HG02623 (cell line): ENCODE results near the gene SMIM3.
"Not testable (repeated sequence)": the region's sequence is repeated elsewhere in the genome, so short reads cannot be mapped to it uniquely, and the experiment has no call there.

ENCODE experiments used
- ATAC-seq: cut with Tn5 transposase; IDR thresholded peaks from one replicate; pipeline ENCODE4 v1.9.1; 2021; ENCODE audit warnings: moderate library complexity; ENCODE audit not compliant: unreplicated experiment

SMIM3 gene

DNA sequence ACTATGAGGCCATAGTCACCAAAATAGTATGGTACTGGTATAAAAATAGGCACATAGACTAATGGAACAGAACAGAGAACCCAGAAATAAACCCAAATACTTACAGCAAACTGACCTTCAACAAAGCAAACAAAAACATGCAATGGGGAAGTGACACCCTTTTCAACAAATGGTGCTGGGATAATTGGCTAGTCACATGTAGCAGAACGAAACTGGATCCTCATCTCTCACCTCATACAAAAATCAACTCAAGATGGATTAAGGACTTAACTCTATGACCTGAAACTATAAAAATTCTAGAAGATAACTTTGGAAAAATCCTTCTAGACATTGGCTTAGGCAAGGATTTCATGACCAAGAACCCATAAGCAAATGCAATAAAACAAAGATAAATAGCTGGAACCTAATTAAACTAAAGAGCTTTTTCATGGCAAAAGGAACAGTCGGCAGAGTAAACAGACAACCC lies 14.9 kb downstream of the SMIM3 start:
- not testable (repeated sequence) for ATAC-seq

DNA sequence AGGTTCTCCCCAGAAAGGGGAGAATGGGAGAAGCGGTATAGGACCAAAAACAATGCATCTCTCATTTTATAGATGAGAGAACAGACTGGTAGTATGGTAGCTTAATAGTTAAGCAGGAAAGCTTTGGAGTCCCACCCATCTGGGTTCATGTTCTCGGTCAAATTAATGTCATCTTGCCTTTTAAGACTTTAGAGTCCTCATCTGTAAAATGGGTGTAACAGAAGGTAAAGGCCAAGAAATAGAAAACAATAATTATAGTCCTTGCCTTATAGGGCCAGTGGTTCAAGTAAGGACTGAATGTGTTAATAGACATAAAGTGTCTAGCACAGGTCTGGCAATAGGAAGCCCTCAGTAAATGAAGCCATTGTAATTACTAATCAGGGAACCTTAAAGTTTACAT lies 16.4 kb downstream of the SMIM3 start:
- no peak for ATAC-seq

DNA sequence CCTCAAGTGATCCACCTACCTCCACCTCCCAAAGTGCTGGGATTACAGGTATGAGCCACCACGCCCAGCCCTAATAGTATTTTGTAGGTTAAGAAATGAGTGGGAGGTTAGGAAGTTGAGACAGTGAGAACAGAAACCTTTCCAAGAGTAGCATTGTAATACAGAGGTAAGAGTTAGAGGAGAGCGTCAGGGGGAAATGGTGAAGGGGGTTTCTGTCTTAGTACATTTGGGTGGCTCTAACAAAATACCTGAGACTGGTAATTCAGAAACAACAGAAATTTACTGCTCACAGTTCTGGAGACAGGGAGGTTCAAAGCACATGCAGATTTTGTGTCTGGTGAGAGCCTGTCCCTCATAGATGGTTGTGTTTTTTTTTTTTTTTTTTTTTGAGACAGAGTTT lies 18.8 kb downstream of the SMIM3 start:
- ATAC-seq = no peak

DNA sequence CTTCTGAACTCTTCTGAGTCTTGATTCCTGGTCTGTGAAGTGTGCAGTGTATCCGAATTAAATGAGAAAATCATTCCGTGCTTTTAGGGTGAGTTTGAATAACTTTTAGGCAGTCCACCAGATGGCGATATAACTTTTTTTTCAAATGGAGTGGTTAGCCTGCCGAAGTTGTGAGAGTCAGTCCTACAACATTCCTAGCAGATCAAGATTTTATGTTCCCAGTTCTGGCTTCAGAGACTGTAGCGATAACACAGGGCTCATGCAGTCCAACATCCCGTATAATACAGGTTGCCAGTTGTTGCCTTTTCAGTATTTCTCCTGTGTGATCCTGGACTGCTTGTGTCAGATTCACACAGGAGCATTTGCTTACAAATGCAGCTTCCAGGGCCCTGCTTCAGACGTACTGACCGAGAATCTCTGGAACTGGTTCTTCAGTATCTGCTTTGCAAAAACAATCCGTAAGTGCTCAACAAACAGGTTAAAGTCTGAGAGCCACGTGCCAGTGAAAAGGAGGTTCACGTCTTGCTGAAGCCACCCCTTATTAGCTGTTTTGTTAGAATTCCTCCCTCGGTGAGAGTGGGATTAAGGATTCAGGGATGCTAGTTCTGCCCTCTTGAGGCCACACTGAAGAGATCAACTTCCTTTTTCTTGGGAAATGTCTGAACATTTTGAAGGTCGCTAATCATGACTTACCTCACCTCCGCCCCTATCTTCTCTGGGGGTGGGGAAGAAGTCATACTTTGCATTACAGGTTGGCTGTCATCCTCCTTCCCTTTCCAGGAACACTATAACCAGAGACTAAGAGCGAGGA lies 22.8 kb downstream of the SMIM3 start:
- no peak for ATAC-seq

DNA sequence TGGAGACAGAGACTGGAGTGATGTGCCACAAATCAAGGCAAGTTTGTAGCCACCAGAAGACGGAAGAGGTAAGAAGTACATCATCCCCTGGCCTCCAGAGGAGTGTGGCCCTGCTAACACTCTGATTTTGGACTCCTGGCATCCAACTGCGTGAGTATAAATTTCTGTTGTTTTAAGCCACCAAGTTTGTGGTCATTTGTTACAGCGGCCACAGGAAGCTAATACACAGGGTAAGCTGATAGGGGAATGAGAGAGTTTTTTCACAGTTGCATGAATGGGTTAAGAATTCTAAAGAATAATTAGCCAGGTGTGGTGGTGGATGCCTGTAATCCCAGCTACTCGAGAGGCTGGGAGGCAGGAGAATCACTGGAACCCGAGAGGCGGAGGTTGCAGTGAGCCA lies 25.8 kb downstream of the SMIM3 start:
- ATAC-seq = no peak

DNA sequence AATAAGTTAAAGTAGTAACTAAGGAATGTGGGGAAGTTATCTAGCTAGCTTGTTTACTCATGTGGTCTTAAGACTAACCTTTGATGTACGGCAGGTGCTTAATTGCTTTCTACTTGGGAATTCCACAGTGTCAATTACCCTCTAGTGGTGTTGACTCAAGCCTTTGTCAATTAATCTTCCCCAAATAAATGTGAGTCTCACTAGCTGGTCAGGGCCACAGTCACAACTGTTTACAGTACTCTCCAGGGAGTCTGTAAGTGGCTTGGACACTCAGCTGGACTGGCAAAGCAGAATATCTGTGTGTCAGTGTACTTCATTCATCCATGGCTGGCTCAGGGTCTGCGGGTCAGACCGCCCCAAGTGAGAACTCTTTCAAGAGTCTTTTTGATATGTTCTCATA lies 30.8 kb downstream of the SMIM3 start:
- ATAC-seq = no peak

DNA sequence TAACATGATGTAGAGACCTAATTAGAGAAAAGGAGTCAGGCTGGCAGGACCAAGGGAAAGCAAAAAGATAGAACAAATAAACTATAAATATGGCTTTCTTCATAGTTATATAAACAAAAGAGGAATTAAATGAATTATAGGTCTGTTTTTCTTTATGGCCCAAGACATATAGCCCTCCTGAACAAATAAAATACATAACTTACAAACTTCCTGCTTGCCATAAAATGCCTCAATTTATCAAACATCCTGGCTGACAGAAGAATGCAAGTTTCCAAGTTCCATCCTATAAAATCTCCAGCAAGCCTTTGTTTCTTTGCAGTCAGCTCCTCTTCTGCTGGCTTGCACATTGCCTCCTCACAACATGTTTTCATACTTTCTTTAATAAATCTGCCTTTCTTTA lies 36.5 kb downstream of the SMIM3 start:
- no peak for ATAC-seq

DNA sequence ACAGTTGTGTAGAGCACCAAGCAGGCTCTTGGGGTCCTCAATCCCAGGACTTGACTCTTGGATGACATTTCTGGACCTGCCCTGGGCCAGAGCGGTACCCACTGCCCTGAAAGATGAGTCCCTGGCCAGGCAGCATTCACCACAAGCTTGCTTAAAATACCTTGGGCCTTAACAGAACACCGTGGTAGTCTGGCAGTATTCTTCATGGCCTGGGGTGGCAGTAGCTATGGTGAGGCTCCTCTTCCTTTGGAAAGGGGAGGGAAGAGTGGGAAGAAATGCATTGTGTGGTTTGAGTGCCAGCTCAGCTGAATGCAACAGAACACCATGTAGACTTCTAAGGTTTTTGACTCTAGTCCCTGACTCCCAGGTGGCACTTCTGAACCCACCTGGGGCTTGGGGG lies 38.4 kb downstream of the SMIM3 start:
- no peak for ATAC-seq

DNA sequence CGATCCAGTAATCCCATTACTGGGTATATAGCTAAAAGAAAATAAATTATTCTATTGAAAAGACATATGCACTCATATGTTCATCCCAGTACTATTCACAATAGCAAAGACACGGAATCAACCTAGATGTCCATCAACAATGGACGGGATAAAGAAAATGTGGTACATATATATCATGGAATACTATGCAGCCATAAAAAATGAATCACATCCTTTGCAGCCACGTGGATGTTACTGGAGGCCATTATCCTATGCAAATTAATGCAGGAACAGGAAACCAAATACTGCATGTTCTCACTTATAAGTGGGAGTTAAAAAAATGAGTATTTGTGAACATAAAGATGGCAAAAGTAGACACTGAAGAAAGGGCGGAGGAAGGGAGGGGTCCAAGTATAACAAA lies 51.2 kb downstream of the SMIM3 start:
- no peak for ATAC-seq

DNA sequence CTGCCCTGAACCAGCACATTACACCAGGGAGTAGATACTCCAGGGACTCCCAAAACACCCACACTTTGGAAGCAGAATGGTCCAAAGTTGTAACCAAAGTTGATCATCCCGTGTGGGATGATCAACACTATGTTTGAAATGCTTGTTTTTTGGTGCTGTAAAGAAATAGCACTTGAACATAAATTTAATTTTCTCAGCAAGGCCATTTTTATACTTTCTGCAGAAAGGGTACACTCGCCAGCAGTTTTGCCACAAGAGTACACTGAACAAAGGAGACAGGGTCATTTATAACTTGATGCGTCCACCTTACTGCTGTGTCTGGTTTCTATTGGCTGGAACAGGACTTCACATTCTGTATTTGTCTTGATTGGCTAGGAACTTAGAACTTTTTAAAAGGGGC lies 53.3 kb downstream of the SMIM3 start:
- not testable (repeated sequence) for ATAC-seq

DNA sequence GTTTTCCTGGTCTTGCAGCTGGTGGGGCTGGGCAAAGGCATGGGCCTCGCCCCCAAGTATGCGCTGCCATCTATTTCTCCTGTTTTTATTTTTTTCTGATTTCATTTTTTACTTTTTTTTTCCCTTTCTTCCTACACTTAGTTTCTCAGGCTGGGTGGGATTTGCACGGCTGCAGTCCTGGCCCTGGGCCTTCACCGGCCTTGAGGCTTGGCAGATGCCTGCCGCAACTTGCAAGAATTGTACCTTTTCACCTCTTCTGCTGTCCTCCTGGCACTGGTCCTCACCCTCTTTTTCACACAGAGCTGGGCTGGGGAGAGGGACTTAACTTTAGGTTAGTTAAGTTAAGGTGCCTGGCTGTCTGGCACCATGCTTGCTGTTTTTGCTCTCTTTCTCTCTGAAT lies 57.5 kb downstream of the SMIM3 start:
- ATAC-seq = no peak

DNA sequence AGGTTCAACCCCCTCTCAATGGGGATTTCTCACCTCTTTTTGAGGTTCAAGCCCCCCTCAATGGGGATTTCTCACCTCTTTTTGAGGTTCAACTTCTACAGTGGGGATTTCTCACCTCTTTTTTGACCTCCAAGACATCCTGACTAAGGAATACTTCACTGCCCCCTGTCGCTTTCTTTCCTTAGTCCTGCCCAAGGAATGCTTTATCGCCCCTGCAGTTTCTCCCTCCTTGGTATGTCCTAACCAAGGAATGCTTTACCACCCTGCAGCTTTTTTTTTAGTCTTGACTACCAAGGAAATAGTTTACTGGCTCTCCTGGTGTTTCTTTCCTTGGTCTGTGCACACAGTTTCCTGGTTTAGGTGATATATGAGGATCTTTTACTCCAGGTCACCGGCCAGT lies 58.1 kb downstream of the SMIM3 start:
- no peak for ATAC-seq

DNA sequence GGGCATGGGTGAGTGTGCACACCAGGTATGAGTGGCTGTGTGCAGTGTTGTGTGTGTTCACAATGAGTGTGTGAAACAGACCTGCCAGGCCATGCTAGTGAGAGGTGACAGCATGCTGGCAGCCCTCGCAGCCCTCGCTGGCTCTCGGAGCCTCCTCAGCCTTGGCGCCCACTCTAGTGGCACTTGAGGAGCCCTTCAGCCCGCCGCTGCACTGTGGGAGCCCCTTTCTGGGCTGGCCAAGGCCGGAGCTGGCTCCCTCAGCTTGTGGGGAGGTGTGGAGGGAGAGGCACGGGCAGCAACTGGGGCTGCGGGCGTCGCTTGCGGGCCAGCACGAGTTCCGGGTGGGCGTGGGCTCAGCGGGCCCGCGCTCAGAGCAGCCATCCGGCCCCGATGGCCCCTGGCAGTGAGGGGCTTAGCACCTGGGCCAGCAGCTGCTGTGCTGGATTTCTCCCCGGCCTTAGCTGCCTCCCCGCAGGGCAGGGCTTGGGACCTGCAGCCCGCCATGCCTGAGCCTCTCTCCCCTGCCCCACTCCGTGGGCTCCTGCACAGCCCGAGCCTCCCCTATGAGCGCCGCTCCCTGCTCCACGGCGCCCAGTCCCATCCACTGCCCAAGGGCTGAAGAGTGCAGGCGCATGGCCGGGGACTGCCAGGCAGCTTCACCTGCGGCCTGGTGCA lies 66.8 kb downstream of the SMIM3 start:
- not testable (repeated sequence) for ATAC-seq

DNA sequence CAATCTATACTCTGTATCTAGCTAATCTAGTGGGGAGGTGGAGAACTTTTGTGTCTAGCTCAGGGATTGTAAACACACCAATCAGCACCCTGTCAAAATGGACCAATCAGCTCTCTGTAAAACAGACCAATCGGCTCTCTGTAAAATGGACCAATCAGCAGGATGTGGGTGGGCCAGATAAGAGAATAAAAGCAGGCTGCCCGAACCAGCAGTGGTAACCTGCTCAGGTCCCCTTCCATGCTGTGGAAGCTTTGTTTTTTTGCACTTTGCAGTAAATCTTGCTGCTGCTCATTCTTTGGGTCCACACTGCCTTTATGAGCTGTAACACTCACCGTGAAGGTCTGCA lies 67.7 kb downstream of the SMIM3 start, which contains the start of gene IRGM:
Gene IRGM, plus strand, starts transcription at position 214 of the 346 bp plus-strand sequence. CDS start 1,603 bp downstream, outside the sequence.
- ATAC-seq = not testable (repeated sequence)
